GM03348 (cell line): Measurements from ENCODE around the gene LNX2.

ENCODE experiments used
- DNase-seq: peaks from one replicate; pipeline ENCODE4 v3.0.0; 2012; ENCODE audit warnings: low spot score

LNX2 gene

DNA sequence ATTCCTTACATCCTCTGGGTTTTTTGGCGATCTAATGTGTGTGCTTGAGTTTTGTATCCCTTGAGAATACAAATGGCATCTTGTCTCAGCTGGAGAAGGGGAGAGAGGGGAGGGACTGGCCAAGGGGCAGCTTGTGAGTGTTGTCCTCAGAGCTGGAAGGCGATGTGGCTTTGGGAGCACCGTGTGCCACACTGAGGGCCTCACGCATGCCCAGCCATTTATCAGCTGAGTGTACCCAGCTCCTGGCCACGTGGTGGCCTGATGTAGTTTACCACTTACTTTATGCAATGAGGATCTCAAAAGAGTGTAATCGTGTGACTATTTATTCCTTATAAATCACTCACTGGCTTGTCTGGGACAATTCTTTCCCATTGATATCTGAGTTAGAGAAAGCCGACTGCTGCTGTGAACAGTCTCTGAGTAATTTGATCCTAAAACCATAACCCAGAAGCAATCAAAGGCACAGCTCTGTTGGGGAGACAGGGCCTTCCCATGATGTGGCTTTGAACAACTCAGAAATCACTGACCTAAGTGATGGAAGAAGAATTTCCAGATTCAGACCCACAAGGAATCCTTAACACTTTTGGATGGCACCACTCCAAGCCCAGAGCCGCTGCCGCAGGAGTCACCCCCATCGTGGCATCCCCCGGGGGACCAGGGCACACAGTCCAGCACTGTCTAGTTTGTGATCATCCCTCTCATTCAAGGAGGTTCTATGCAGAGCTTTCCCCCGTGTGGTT, 116.0 kb downstream of the LNX2 start:
- DNase-seq, result no peak

DNA sequence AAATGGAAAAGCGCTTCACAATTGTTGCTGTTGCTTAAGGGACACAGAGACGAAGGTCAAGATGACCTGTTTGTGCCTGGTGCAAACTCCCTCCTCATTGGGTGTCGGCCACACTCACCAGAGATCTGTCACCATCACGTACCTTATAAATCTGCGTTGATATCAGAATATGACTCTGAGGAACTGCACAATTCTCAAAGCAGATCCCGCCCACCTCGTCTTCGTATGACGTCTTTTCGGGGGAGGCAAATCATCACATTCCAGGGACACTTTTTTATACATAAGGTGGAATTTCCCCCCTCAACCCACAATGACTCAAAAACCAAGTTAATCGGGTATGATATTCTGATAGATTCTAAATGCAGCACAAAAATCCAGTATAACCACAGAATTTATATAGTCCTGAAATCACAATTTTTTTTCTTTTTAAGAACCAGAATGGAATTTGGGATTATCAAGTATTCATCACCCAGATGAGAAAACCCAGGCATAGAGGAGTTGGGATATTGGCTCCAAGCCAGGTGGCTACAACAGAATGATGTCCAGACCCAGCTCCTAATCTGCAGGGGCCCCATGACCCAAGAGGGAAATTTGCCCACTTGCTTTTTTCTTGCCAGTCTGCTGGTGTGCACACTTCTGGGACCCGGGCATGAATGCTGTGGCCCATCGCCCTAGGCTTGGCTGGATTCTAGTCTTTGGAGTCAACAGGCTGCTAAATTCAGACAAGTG, 119.4 kb downstream of the LNX2 start:
- peak; percentile 2 for DNase-seq

DNA sequence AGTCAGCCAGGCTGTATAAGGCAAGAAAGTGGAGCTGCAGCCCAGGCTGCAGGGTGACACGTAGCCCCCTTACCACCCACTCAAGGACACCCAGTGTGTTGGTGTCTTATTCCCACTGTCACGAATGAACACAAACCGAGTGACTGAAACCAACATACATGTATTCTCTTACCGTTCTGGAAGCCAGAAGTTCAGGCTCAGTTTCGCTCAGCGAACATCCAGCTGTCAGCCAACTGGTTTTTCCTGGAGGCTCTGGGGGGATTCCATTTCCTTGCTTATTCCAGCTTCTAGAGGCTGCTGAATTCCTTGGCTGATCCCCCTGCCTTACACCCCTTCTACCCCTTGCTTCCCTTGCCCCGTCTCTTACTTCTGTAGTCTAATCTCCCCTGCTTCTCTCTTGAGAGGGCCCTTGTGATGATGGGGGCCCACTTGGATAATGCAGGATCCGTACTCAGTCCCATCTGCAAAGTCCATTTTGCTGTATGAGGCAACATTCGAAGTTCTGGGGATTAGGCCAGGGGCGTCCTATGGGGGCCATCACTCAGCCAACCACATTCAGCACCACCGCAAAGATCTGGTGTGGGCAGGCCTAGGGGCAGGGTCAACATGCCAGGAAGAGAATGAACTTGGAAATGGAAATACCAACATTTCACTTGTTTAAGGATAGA, 122.6 kb downstream of the LNX2 start:
- DNase-seq, result no peak

DNA sequence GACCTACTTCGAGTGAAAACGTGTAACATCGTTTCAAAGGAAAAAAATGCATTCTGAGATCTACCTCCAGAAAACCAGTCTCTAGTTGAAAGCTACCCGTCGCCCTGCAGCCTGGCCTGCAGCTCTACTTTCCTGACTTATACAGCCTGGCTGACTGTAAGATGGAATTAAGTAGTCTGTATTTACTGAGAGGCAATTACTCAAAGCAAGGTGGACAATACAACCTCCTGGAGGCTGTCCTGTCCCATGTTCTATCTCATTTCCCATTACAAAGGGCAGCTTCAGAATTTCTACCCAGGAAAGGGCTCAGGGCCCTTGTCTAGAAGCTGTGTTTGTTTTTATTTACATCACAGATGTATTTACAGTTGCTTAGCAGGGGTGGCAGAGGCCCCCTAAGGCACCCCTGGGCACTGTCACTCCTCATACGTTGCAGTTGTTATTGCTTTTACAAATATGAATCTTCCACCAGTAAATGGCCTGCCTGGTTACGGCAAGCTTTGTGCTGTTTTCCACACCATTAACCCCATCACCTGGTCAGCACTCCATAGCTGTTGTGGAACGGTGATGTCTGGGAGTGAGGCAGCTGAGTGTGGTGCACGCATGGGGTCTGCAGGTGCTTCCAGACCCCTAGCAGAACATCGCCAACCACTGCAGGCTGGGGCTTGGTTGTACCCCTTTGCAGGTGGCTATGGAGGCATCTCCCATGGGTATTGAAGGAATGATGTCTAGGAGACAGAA, 123.6 kb downstream of the LNX2 start:
- no peak for DNase-seq

DNA sequence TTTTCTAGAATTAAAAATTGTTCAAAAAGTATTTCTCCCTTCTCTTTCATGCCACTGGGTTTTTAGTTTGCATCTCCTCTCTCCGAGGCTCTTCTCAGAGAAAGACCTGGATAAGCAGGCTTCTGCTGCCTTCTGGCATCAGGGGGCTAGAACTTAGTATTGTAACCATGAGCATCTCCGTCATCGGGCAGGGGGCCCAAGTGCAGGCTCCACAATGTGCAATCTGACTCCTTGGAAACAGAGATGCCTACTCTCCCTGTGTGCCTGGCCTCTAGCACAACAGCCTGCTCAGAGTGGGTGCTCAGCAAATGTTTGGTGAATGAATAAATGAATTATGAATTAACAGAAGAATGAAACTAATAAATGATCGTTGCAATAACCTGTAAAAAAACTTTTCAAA, 124.3 kb downstream of the LNX2 start:
- no peak for DNase-seq
